SU-DHL-6 (cell line): Measurements from ENCODE around the gene HAO2.

Source experiments
- CTCF ChIP-seq: fragments of 200-600 bp; sonication (generic); IDR thresholded peaks from one replicate; pipeline ENCODE4 v1.5.1; 2017; ENCODE audit warnings: antibody characterized with exemption, mild to moderate bottlenecking, low read length, moderate library complexity; ENCODE audit not compliant: insufficient read depth, poor library complexity, severe bottlenecking
- EZH2phosphoT487 ChIP-seq: fragments of 200-600 bp; sonication (generic), shearing (Covaris generic); conservative IDR thresholded peaks from 2 replicates; pipeline ENCODE4 v1.6.1; 2018; ENCODE audit warnings: mild to moderate bottlenecking, antibody characterized with exemption, low read length, moderate library complexity, mixed read lengths

GRCh38 chr1:119340861-119341261, 27.7 kb upstream of the HAO2 start:
- no peak for TF ChIP-seq CTCF
- no peak for TF ChIP-seq EZH2phosphoT487
